HepG2 (cell line): Measurements from ENCODE around the gene SLC6A6. TPM values are rescaled to one million over a fixed set of nuclear protein-coding genes. Genes with fewer than 3 reads are reported as not detected.

Experiments
- ATAC-seq: fragments of 200-7000 bp; cut with Tn5 transposase; 3 replicates; pipeline ENCODE4 v1.9.1; 2020; ENCODE audit warnings: mild to moderate bottlenecking, moderate library complexity
- BruUV-seq: library from RNA; stranded (reverse); fragments of 400-500 nt; replicated peaks from 2 replicates; lab custom pipeline; 2021; lab: Mats Ljungman, UMichigan
- CTCF ChIA-PET: fragments of 300-600 bp; formaldehyde crosslinking; extraction: SDS; loops from one replicate; lab custom pipeline; 2021; ENCODE audit warnings: low total read pairs, inconsistent platforms, low intra/inter-chr PET ratio; lab: Yijun Ruan, JAX
- POLR2A ChIA-PET: fragments of 350-600 bp; sonication (Branson Sonifier 250); formaldehyde crosslinking; loops from one replicate; lab custom pipeline; 2020; ENCODE audit warnings: antibody characterized with exemption, inconsistent platforms; lab: Yijun Ruan, JAX
- DNase-seq: peaks from one replicate; pipeline ENCODE4 v3.0.0-alpha.2; 2015; ENCODE audit warnings: low spot score
- FAIRE-seq: peaks from 3 replicates; lab custom pipeline; 2011; peaks lifted over from hg19 to GRCh38; lab: Jason Lieb, UNC
- H2AFZ ChIP-seq: one replicate; pipeline ENCODE4 v1.6.1; 2011; ENCODE audit warnings: low read length, inconsistent platforms
- H3K27ac ChIP-seq: fragments of 300-600 bp; 3 replicates; pipeline ENCODE4 v1.8.0; 2011; ENCODE audit warnings: mixed run types, mild to moderate bottlenecking, mixed read lengths, low read length, inconsistent platforms; ENCODE audit not compliant: insufficient read depth; ENCODE audit errors: extremely low read length
- H3K27me3 ChIP-seq, 2 experiments: fragments of 200-600 bp in 1 of 2; 2 replicates in 1 of 2; 3 replicates in 1 of 2; pipeline versions ENCODE4 v1.6.0 to v1.8.0; 2011; ENCODE audit warnings: low read length in 2 of 2, mild to moderate bottlenecking in 2 of 2, moderate library complexity in 2 of 2, inconsistent platforms in 1 of 2; ENCODE audit not compliant: insufficient read depth in 2 of 2, control insufficient read depth in 1 of 2
- H3K36me3 ChIP-seq, 2 experiments: fragments of 200-600 bp in 1 of 2; replicated peaks in 1 of 2; 2 replicates in 1 of 2; 3 replicates in 1 of 2; pipeline versions ENCODE4 v1.5.1 to v1.8.0; 2011; ENCODE audit warnings: low read length in 2 of 2, inconsistent platforms in 1 of 2; ENCODE audit not compliant: insufficient read depth in 2 of 2, control insufficient read depth in 1 of 2
- H3K4me1 ChIP-seq: 2 replicates; pipeline ENCODE4 v1.5.1; 2012; ENCODE audit warnings: low read length, inconsistent platforms; ENCODE audit not compliant: insufficient read depth
- H3K4me2 ChIP-seq: 2 replicates; pipeline ENCODE4 v1.6.0; 2011; ENCODE audit warnings: low read depth, low read length, inconsistent platforms
- H3K4me3 ChIP-seq, 3 experiments: fragments of 200-600 bp in 1 of 3; sonication (generic), shearing (Covaris generic) in 1 of 3; replicated peaks in 1 of 3; 2 replicates each; pipeline ENCODE4 v1.5.1; 2011 to 2016; ENCODE audit warnings: low read length in 3 of 3, inconsistent platforms in 2 of 3, low read depth in 2 of 3, mild to moderate bottlenecking in 2 of 3, control low read depth in 1 of 3, mixed read lengths in 1 of 3; ENCODE audit not compliant: insufficient read depth in 1 of 3
- H3K79me2 ChIP-seq: one replicate; pipeline ENCODE4 v1.6.1; 2011; ENCODE audit warnings: low read length, inconsistent platforms; ENCODE audit not compliant: insufficient read depth
- H3K9ac ChIP-seq: 2 replicates; pipeline ENCODE4 v1.6.0; 2011; ENCODE audit warnings: mild to moderate bottlenecking, low read depth, low read length, inconsistent platforms; ENCODE audit not compliant: insufficient read depth
- H3K9me3 ChIP-seq: 2 replicates; pipeline ENCODE4 v1.5.1; 2012; ENCODE audit warnings: mild to moderate bottlenecking, low read length
- H4K20me1 ChIP-seq: 2 replicates; pipeline ENCODE4 v1.6.0; 2011; ENCODE audit warnings: inconsistent platforms, mild to moderate bottlenecking, low read length, moderate library complexity; ENCODE audit not compliant: insufficient read depth
- AGO1 ChIP-seq: fragments of 200-400 bp; formaldehyde crosslinking; IDR thresholded peaks from 2 replicates; pipeline ENCODE4 v1.6.1; 2017; ENCODE audit warnings: mild to moderate bottlenecking, low read depth, low read length, moderate library complexity; ENCODE audit not compliant: poor library complexity, severe bottlenecking
- ATRX ChIP-seq: sonication (generic); formaldehyde crosslinking; IDR thresholded peaks from 2 replicates; pipeline ENCODE4 v1.4.0; 2020; ENCODE audit warnings: missing genetic modification reagents, borderline replicate concordance
- BATF2 ChIP-seq: sonication (generic); formaldehyde crosslinking; IDR thresholded peaks from 2 replicates; pipeline ENCODE4 v1.8.0; 2022; ENCODE audit warnings: mild to moderate bottlenecking, missing genetic modification reagents, moderate library complexity
- CC2D1A ChIP-seq: sonication (generic); formaldehyde crosslinking; IDR thresholded peaks from 2 replicates; pipeline ENCODE4 v1.8.1; 2023; ENCODE audit warnings: mild to moderate bottlenecking, missing genetic modification reagents
- KAT2B ChIP-seq: fragments of 150-350 bp; IDR thresholded peaks from 2 replicates; pipeline ENCODE4 v1.6.1; 2014; ENCODE audit warnings: low read depth, low read length, borderline replicate concordance
- MIER3 ChIP-seq: IDR thresholded peaks from 2 replicates; pipeline ENCODE4 v1.6.1; 2016; ENCODE audit warnings: missing compliant biosample characterization, borderline replicate concordance
- MNT ChIP-seq: fragments of 450-650 bp; IDR thresholded peaks from 2 replicates; pipeline ENCODE4 v1.6.1; 2016
- POLR2A ChIP-seq, 2 experiments: IDR thresholded peaks; 2 replicates each; pipeline ENCODE4 v1.6.1; 2011; ENCODE audit warnings: low read depth in 2 of 2, low read length in 2 of 2, mild to moderate bottlenecking in 1 of 2, moderate library complexity in 1 of 2; ENCODE audit not compliant: insufficient read depth in 1 of 2
- TFDP1 ChIP-seq: IDR thresholded peaks from 2 replicates; pipeline ENCODE4 v1.6.1; 2016; ENCODE audit warnings: missing compliant biosample characterization, missing genetic modification reagents, borderline replicate concordance
- THAP7 ChIP-seq: sonication (generic); formaldehyde crosslinking; IDR thresholded peaks from 2 replicates; pipeline ENCODE4 v1.8.1; 2023; ENCODE audit warnings: mild to moderate bottlenecking, missing genetic modification reagents
- THAP8 ChIP-seq: sonication (generic); formaldehyde crosslinking; IDR thresholded peaks from 2 replicates; pipeline ENCODE4 v1.5.1; 2020; ENCODE audit warnings: missing genetic modification reagents, mild to moderate bottlenecking, borderline replicate concordance
- XBP1 ChIP-seq: sonication (generic); formaldehyde crosslinking; IDR thresholded peaks from 2 replicates; pipeline ENCODE4 v1.5.0; 2020; ENCODE audit warnings: missing genetic modification reagents
- ZNF253 ChIP-seq: sonication (generic); formaldehyde crosslinking; IDR thresholded peaks from 2 replicates; pipeline ENCODE4 v1.8.0; 2022; ENCODE audit warnings: mild to moderate bottlenecking, missing genetic modification reagents, borderline replicate concordance
- ZNF549 ChIP-seq: sonication (generic); formaldehyde crosslinking; IDR thresholded peaks from 2 replicates; pipeline ENCODE4 v1.5.0; 2020; ENCODE audit warnings: missing genetic modification reagents
- ZNF749 ChIP-seq: sonication (generic); formaldehyde crosslinking; IDR thresholded peaks from 2 replicates; pipeline ENCODE4 v1.8.0; 2022; ENCODE audit warnings: mild to moderate bottlenecking, missing genetic modification reagents, moderate library complexity, borderline replicate concordance
- WGBS: methylation state at CpG from one replicate; pipeline ENCODE4 v1.1.6; 2017; ENCODE audit warnings: low lambda C conversion rate; 5-methylcytosine and 5-hydroxymethylcytosine counted together
- in situ Hi-C: cut with HindIII; loops from 2 replicates; pipeline ENCODE4 v1.10.0; 2017; ENCODE audit warnings: low pct_unique_long_range_greater_than_20kb; ENCODE audit not compliant: extremely low pct_ligation_motif_present
- intact Hi-C: fragments of 100-400 bp; cut with micrococcal nuclease; formaldehyde crosslinking; loops from one replicate; pipeline ENCODE4 v1.10.0; 2022; ENCODE audit not compliant: unreplicated experiment
- polyA plus RNA-seq, 8 experiments: library from polyadenylated mRNA; depleted of rRNA in 3 of 8; stranded (reverse) in 7 of 8; unstranded in 1 of 8; fragments of >200 nt; fragmentation: Illumina TruSeq in 4 of 8; extraction: Trizol in 4 of 8; gene quantifications; 2 replicates each; pipeline versions ENCODE4 v1.2.1 to v1.2.3, GENCODE V29; 2011 to 2016; ENCODE audit warnings: low read depth in 4 of 8, missing spikeins in 1 of 8, mixed read lengths in 1 of 8; ENCODE audit not compliant: insufficient read depth in 1 of 8
- total RNA-seq, 5 experiments: library from RNA; depleted of rRNA; stranded (reverse); fragments of >200 nt; fragmentation: Illumina TruSeq; extraction: Trizol; gene quantifications; 2 replicates each; pipeline ENCODE4 v1.2.3, GENCODE V29; 2016; ENCODE audit warnings: low read depth in 1 of 5

SLC6A6 gene
- total and polyA plus RNA-seq, 2 of the 13 experiments (the other 11 are each of a cell fraction or from before 2014, with no cell fraction given): 14.1 to 20.7 TPM

- TF ChIP-seq MNT (no peak), CC2D1A (CRISPR knock-in tag) (no peak), ZNF749 (CRISPR knock-in tag) (no peak), BATF2 (CRISPR knock-in tag) (no peak), POLR2A (IDR thresholded peaks at IDR 0.05; ENCODE audit: insufficient read depth in 1 of 2, low read depth in 2 of 2, low read length in 2 of 2) (no peak), MIER3 (no peak), XBP1 (CRISPR knock-in tag) (no peak), THAP7 (CRISPR knock-in tag) (no peak)
Observed at GRCh38 chr3:14484741-14485140, 82.3 kb downstream of the SLC6A6 start (continued).

- no peak overlapping the region for H3K4me3 ChIP-seq
- H4K20me1 ChIP-seq: no peaks in the 10 kb centered on the region
- no peak for ATAC-seq
- H3K9ac ChIP-seq: no peak overlapping the region
- no peak overlapping the region for H2AFZ ChIP-seq
- 80% methylated on average over 1 of the region's 3 CpGs for WGBS
- no peaks in the 10 kb centered on the region for H3K4me1 ChIP-seq
- DNase-seq: no peak
- no peak for FAIRE-seq
- no TSS peak for BruUV-seq
- no peaks in the 10 kb centered on the region for H3K27me3 ChIP-seq
- no peak overlapping the region for H3K4me2 ChIP-seq
- H3K79me2 ChIP-seq: no peaks in the 10 kb centered on the region
- no peaks in the 10 kb centered on the region for H3K9me3 ChIP-seq
- ChIA-PET POLR2A (no interaction called here), CTCF (no interaction called here)
- H3K36me3 ChIP-seq: peaks cover 11 to 53% of the 10 kb centered on the region in 2 experiments; a peak in 4 of 5 replicates
- in situ Hi-C loops (no loop called here), intact Hi-C loops (no loop called here)
- no peak for TF ChIP-seq TFDP1 (CRISPR knock-in tag)
- TF ChIP-seq ZNF549 (CRISPR knock-in tag): no peak
- TF ChIP-seq THAP8 (CRISPR knock-in tag): no peak
- TF ChIP-seq ZNF253 (CRISPR knock-in tag): no peak
- no peak for TF ChIP-seq AGO1
- TF ChIP-seq ATRX: no peak
- TF ChIP-seq KAT2B: no peak
- H3K27ac ChIP-seq: no peak overlapping the region
Observed at GRCh38 chr3:14485981-14486380, 83.6 kb downstream of the SLC6A6 start.
